IMR-90 (cell line): ENCODE data around the gene ASTN2. TPM values are rescaled to one million over a fixed set of nuclear protein-coding genes. Genes with fewer than 3 reads are reported as not detected.

ENCODE experiments used
- ATAC-seq: fragments of 200-7000 bp; cut with Tn5 transposase; 2 replicates; pipeline ENCODE4 v1.9.1; 2020; ENCODE audit warnings: low read depth, mild to moderate bottlenecking, moderate library complexity
- BruUV-seq: library from RNA; stranded (reverse); fragments of 400-500 nt; replicated peaks from 2 replicates; lab custom pipeline; 2021; lab: Mats Ljungman, UMichigan
- CTCF ChIA-PET: fragments of 300-600 bp; formaldehyde crosslinking; extraction: SDS; loops from one replicate; lab custom pipeline; 2021; ENCODE audit warnings: antibody characterized with exemption; lab: Yijun Ruan, JAX
- POLR2A ChIA-PET: fragments of 300-600 bp; sonication (Branson Sonifier 250); formaldehyde crosslinking; loops from one replicate; lab custom pipeline; 2022; ENCODE audit warnings: antibody characterized with exemption; ENCODE audit not compliant: unreplicated experiment; lab: Charles Lee
- DNase-seq: peaks from one replicate; pipeline ENCODE4 v3.0.0; 2013
- H2AFZ ChIP-seq: replicated peaks from 2 replicates; pipeline ENCODE3; 2013; ENCODE audit warnings: low read length, mild to moderate bottlenecking; ENCODE audit not compliant: poor library complexity
- H2AK5ac ChIP-seq: 2 replicates; pipeline ENCODE4 v1.6.1; 2013; ENCODE audit warnings: low read depth, low read length, inconsistent platforms
- H2AK9ac ChIP-seq: replicated peaks from 2 replicates; pipeline ENCODE3; 2013; ENCODE audit warnings: mild to moderate bottlenecking, low read depth, low read length, moderate library complexity; ENCODE audit not compliant: poor library complexity
- H2BK120ac ChIP-seq: 2 replicates; pipeline ENCODE4 v1.6.1; 2013; ENCODE audit warnings: low read depth, low read length, inconsistent platforms
- H2BK15ac ChIP-seq: 3 replicates; pipeline ENCODE4 v1.6.1; 2013; ENCODE audit warnings: low read depth, low read length, inconsistent platforms
- H2BK20ac ChIP-seq: 2 replicates; pipeline ENCODE4 v1.6.1; 2013; ENCODE audit warnings: low read depth, mild to moderate bottlenecking, inconsistent platforms, low read length, moderate library complexity
- H2BK5ac ChIP-seq: 2 replicates; pipeline ENCODE4 v1.6.1; 2013; ENCODE audit warnings: mild to moderate bottlenecking, low read depth, low read length, inconsistent platforms; ENCODE audit not compliant: poor library complexity, severe bottlenecking
- H3K14ac ChIP-seq: replicated peaks from 2 replicates; pipeline ENCODE4 v1.6.1; 2013; ENCODE audit warnings: low read depth, low read length, inconsistent platforms
- H3K18ac ChIP-seq: 2 replicates; pipeline ENCODE4 v1.6.1; 2013; ENCODE audit warnings: low read depth, low read length, control low read depth
- H3K23ac ChIP-seq: 2 replicates; pipeline ENCODE4 v1.6.1; 2013; ENCODE audit warnings: low read depth, low read length, inconsistent platforms
- H3K27ac ChIP-seq: 2 replicates; pipeline ENCODE4 v1.5.1; 2013; ENCODE audit warnings: mild to moderate bottlenecking, control low read depth, low read length; ENCODE audit not compliant: insufficient read depth
- H3K27me3 ChIP-seq: 2 replicates; pipeline ENCODE4 v1.6.1; 2013; ENCODE audit warnings: low read length; ENCODE audit not compliant: control insufficient read depth, insufficient read depth
- H3K36me3 ChIP-seq: 2 replicates; pipeline ENCODE4 v1.6.1; 2013; ENCODE audit warnings: low read length, mixed read lengths; ENCODE audit not compliant: control insufficient read depth, insufficient read depth
- H3K4ac ChIP-seq: 2 replicates; pipeline ENCODE4 v1.6.1; 2013; ENCODE audit warnings: low read depth, low read length, inconsistent platforms
- H3K4me1 ChIP-seq: 2 replicates; pipeline ENCODE4 v1.6.1; 2013; ENCODE audit warnings: low read length, mixed read lengths; ENCODE audit not compliant: control insufficient read depth, insufficient read depth
- H3K4me2 ChIP-seq: 2 replicates; pipeline ENCODE4 v1.6.1; 2013; ENCODE audit warnings: low read depth, mild to moderate bottlenecking, control low read depth, low read length, moderate library complexity
- H3K4me3 ChIP-seq: 2 replicates; pipeline ENCODE4 v1.5.1; 2013; ENCODE audit warnings: low read depth, mild to moderate bottlenecking, control low read depth, low read length, moderate library complexity; ENCODE audit not compliant: insufficient read depth
- H3K56ac ChIP-seq: 2 replicates; pipeline ENCODE4 v1.6.1; 2013; ENCODE audit warnings: low read length, inconsistent platforms; ENCODE audit not compliant: insufficient read depth; ENCODE audit errors: extremely low read depth
- H3K79me1 ChIP-seq, 2 experiments: 2 replicates each; pipeline ENCODE4 v1.6.1; 2013; ENCODE audit warnings: low read length in 2 of 2, inconsistent platforms in 1 of 2, low read depth in 1 of 2
- H3K9ac ChIP-seq: 2 replicates; pipeline ENCODE4 v1.6.1; 2013; ENCODE audit warnings: low read depth, low read length, control low read depth
- H3K9me1 ChIP-seq: 2 replicates; pipeline ENCODE4 v1.6.1; 2013; ENCODE audit warnings: low read length, inconsistent platforms; ENCODE audit not compliant: insufficient read depth
- H3K9me3 ChIP-seq: 2 replicates; pipeline ENCODE4 v1.6.1; 2013; ENCODE audit warnings: low read length; ENCODE audit not compliant: control insufficient read depth, insufficient read depth
- H4K20me1 ChIP-seq: 2 replicates; pipeline ENCODE4 v1.6.1; 2013; ENCODE audit warnings: low read length, inconsistent platforms; ENCODE audit not compliant: insufficient read depth
- H4K5ac ChIP-seq: 2 replicates; pipeline ENCODE4 v1.6.1; 2013; ENCODE audit warnings: mild to moderate bottlenecking, low read depth, low read length, control low read depth
- H4K8ac ChIP-seq, 2 experiments: 2 replicates each; pipeline ENCODE4 v1.6.1; 2013; ENCODE audit warnings: low read depth in 2 of 2, low read length in 2 of 2, control low read depth in 1 of 2, inconsistent platforms in 1 of 2
- H4K91ac ChIP-seq: 2 replicates; pipeline ENCODE4 v1.6.1; 2013; ENCODE audit warnings: low read depth, low read length, inconsistent platforms; ENCODE audit not compliant: insufficient read depth
- BHLHE40 ChIP-seq: fragments of 150-350 bp; IDR thresholded peaks from 2 replicates; pipeline ENCODE4 v1.6.1; 2016; ENCODE audit warnings: mild to moderate bottlenecking, low read depth, low read length
- CEBPB ChIP-seq: IDR thresholded peaks from 2 replicates; pipeline ENCODE4 v1.6.1; 2012; ENCODE audit warnings: low read depth, low read length, improper control_type of control experiment
- CHD1 ChIP-seq: IDR thresholded peaks from 2 replicates; pipeline ENCODE4 v1.6.1; 2012; ENCODE audit warnings: low read depth, low read length, improper control_type of control experiment
- FOS ChIP-seq: fragments of 150-350 bp; IDR thresholded peaks from 2 replicates; pipeline ENCODE4 v1.6.1; 2016; ENCODE audit warnings: low read depth, low read length
- MAFK ChIP-seq: IDR thresholded peaks from 2 replicates; pipeline ENCODE4 v1.6.1; 2012; ENCODE audit warnings: low read depth, low read length, improper control_type of control experiment
- MAZ ChIP-seq: IDR thresholded peaks from 2 replicates; pipeline ENCODE4 v1.6.1; 2012; ENCODE audit warnings: low read depth, mild to moderate bottlenecking, low read length, improper control_type of control experiment, moderate library complexity, borderline replicate concordance
- MXI1 ChIP-seq: IDR thresholded peaks from 2 replicates; pipeline ENCODE4 v1.6.1; 2012; ENCODE audit warnings: low read depth, mild to moderate bottlenecking, low read length, moderate library complexity, borderline replicate concordance
- NFE2L2 ChIP-seq: fragments of 150-350 bp; IDR thresholded peaks from 2 replicates; pipeline ENCODE4 v1.6.1; 2016; ENCODE audit warnings: low read depth, mild to moderate bottlenecking, low read length
- POLR2A ChIP-seq: IDR thresholded peaks from 2 replicates; pipeline ENCODE4 v1.6.1; 2012; ENCODE audit warnings: mild to moderate bottlenecking, low read depth, low read length
- RAD21 ChIP-seq: IDR thresholded peaks from 2 replicates; pipeline ENCODE4 v1.6.1; 2012; ENCODE audit warnings: low read length, improper control_type of control experiment
- RCOR1 ChIP-seq: IDR thresholded peaks from 2 replicates; pipeline ENCODE4 v1.6.1; 2012; ENCODE audit warnings: mild to moderate bottlenecking, low read length, improper control_type of control experiment; ENCODE audit not compliant: insufficient replicate concordance
- RFX5 ChIP-seq: IDR thresholded peaks from 2 replicates; pipeline ENCODE4 v1.8.0; 2012; ENCODE audit warnings: low read depth, mild to moderate bottlenecking, low read length, moderate library complexity
- SMC3 ChIP-seq: fragments of 150-350 bp; IDR thresholded peaks from 2 replicates; pipeline ENCODE4 v1.6.1; 2016; ENCODE audit warnings: low read depth, mild to moderate bottlenecking, antibody characterized with exemption, low read length, moderate library complexity
- WGBS, 2 experiments: methylation state at CpG; one replicate each; pipeline versions ENCODE4 v1.1.5 to v1.1.7; 2013; ENCODE audit warnings: missing lambda C conversion rate in 2 of 2; ENCODE audit not compliant: insufficient read length in 1 of 2; ENCODE audit errors: extremely low coverage in 2 of 2; 5-methylcytosine and 5-hydroxymethylcytosine counted together
- dilution Hi-C: fragments of 300-500 bp; cut with HindIII; formaldehyde crosslinking; loops from one replicate; pipeline ENCODE4 v1.14.3; 2018; ENCODE audit warnings: low sequenced_read_pairs; ENCODE audit not compliant: unreplicated experiment
- in situ Hi-C: fragments of 300-500 bp; cut with MboI; formaldehyde crosslinking; loops from 3 replicates; pipeline ENCODE4 v1.14.3; 2019; ENCODE audit warnings: low sequenced_read_pairs, inconsistent platforms, mixed read lengths
- intact Hi-C: fragments of 100-400 bp; cut with micrococcal nuclease; formaldehyde crosslinking; loops from 2 replicates; pipeline ENCODE4 v1.10.0; 2022
- polyA plus RNA-seq, 3 experiments: library from polyadenylated mRNA; depleted of rRNA; stranded (reverse); fragments of >200 nt; gene quantifications; 2 replicates each; pipeline ENCODE4 v1.2.3, GENCODE V29; 2012; ENCODE audit warnings: low replicate concordance in 1 of 3
- total RNA-seq: library from RNA; depleted of rRNA; stranded (reverse); fragments of >200 nt; gene quantifications from 2 replicates; pipeline ENCODE4 v1.2.3, GENCODE V29; 2012
- TF ChIP-seq, protein P1 (sequence below): conservative IDR thresholded peaks from 2 replicates; pipeline ENCODE4 v1.5.1; 2012; ENCODE audit warnings: mild to moderate bottlenecking, low read depth, low read length, improper control_type of control experiment
- TF ChIP-seq, protein P2 (sequence below): fragments of 150-350 bp; IDR thresholded peaks from 2 replicates; pipeline ENCODE4 v1.6.1; 2017; ENCODE audit warnings: mild to moderate bottlenecking, antibody characterized with exemption, low read length, low read depth
- TF ChIP-seq, protein P3 (sequence below): fragments of 150-350 bp; IDR thresholded peaks from 2 replicates; pipeline ENCODE4 v1.6.1; 2016; ENCODE audit warnings: low read depth, mild to moderate bottlenecking, low read length, moderate library complexity, borderline replicate concordance

The ASTN2 gene
- total and polyA plus RNA-seq, 2 of the 4 experiments (the other 2 are of a cell fraction): 3.8 to 6.8 TPM

DNA sequence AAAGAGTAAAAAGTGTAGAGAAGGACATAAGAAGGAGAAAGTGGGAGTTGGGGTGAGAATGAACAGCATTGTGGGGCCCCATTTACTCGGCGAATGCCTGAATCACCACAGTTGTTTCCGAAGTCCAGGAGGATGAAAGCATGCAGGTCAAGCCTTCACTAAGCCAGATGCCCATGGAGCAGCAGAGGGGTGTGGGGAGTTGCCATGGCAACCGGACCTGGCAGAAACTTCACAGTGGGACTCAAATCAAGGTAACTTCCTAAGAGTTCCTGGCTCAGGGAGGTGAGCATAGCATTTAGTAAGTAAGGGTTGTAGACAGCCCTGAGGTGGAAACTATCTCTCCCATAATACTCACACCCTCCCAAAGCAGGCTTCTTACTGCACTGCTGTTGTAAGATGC lies 370.6 kb downstream of the ASTN2 start:
- no peak overlapping the region for H4K5ac ChIP-seq
- DNase-seq (no peak), ATAC-seq (no peak)
- no peak overlapping the region for H4K91ac ChIP-seq
- no peak overlapping the region for H2AK9ac ChIP-seq
- H3K9me1 ChIP-seq: no peaks in the 10 kb centered on the region
- POLR2A ChIA-PET: no interaction called here
- no peak overlapping the region for H2BK20ac ChIP-seq
- in situ Hi-C loops: no loop called here
- no peak overlapping the region for H3K27ac ChIP-seq
- CTCF ChIA-PET: no interaction called here
- H3K9me3 ChIP-seq: 0 out of 2 replicates have a peak, but pooled peaks cover 2% of the 10 kb centered on the region
- H3K14ac ChIP-seq: no peak overlapping the region
- H3K23ac ChIP-seq: no peak overlapping the region
- H3K27me3 ChIP-seq: no peaks in the 10 kb centered on the region
- H4K20me1 ChIP-seq: no peaks in the 10 kb centered on the region
- 42% methylated on average over 3 of the region's 4 CpGs; no CpG with 5 or more reads in 1 of the 2 experiments for WGBS, 2 experiments
- no peak overlapping the region for H3K56ac ChIP-seq
- H2BK15ac ChIP-seq: no peak overlapping the region
- no peak overlapping the region for H3K4ac ChIP-seq
- intact Hi-C loops: no loop called here
- TF ChIP-seq RCOR1 (no peak), RAD21 (no peak), CHD1 (no peak), POLR2A (no peak), RFX5 (no peak), MAFK (no peak), SMC3 (no peak), MXI1 (no peak), MAZ (no peak), NFE2L2 (no peak), CEBPB (no peak), FOS (no peak), BHLHE40 (no peak)
- TF ChIP-seq, protein P1, sequence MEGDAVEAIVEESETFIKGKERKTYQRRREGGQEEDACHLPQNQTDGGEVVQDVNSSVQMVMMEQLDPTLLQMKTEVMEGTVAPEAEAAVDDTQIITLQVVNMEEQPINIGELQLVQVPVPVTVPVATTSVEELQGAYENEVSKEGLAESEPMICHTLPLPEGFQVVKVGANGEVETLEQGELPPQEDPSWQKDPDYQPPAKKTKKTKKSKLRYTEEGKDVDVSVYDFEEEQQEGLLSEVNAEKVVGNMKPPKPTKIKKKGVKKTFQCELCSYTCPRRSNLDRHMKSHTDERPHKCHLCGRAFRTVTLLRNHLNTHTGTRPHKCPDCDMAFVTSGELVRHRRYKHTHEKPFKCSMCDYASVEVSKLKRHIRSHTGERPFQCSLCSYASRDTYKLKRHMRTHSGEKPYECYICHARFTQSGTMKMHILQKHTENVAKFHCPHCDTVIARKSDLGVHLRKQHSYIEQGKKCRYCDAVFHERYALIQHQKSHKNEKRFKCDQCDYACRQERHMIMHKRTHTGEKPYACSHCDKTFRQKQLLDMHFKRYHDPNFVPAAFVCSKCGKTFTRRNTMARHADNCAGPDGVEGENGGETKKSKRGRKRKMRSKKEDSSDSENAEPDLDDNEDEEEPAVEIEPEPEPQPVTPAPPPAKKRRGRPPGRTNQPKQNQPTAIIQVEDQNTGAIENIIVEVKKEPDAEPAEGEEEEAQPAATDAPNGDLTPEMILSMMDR: no peak
- TF ChIP-seq, protein P2, sequence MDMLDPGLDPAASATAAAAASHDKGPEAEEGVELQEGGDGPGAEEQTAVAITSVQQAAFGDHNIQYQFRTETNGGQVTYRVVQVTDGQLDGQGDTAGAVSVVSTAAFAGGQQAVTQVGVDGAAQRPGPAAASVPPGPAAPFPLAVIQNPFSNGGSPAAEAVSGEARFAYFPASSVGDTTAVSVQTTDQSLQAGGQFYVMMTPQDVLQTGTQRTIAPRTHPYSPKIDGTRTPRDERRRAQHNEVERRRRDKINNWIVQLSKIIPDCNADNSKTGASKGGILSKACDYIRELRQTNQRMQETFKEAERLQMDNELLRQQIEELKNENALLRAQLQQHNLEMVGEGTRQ: no peak
- TF ChIP-seq, protein P3, sequence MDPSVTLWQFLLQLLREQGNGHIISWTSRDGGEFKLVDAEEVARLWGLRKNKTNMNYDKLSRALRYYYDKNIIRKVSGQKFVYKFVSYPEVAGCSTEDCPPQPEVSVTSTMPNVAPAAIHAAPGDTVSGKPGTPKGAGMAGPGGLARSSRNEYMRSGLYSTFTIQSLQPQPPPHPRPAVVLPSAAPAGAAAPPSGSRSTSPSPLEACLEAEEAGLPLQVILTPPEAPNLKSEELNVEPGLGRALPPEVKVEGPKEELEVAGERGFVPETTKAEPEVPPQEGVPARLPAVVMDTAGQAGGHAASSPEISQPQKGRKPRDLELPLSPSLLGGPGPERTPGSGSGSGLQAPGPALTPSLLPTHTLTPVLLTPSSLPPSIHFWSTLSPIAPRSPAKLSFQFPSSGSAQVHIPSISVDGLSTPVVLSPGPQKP: no peak
- no peak overlapping the region for H3K4me2 ChIP-seq
- no TSS peak for BruUV-seq
- no peak overlapping the region for H2BK120ac ChIP-seq
- H3K9ac ChIP-seq: no peak overlapping the region
- no peak overlapping the region for H3K4me3 ChIP-seq
- no peaks in the 10 kb centered on the region for H3K79me1 ChIP-seq
- H3K4me1 ChIP-seq: no peaks in the 10 kb centered on the region
- H4K8ac ChIP-seq: no peak overlapping the region
- no peak overlapping the region for H3K18ac ChIP-seq
- H2AFZ ChIP-seq: no peak overlapping the region
- no peaks in the 10 kb centered on the region for H3K36me3 ChIP-seq
- dilution Hi-C loops: no loop called here
- H2AK5ac ChIP-seq: no peak overlapping the region
- H2BK5ac ChIP-seq: no peak overlapping the region
